RPMI7951 (cell line): ENCODE data around the gene WRAP73. TPM values are rescaled to one million over a fixed set of nuclear protein-coding genes. Genes with fewer than 3 reads are reported as not detected.

Experiments used
- DNase-seq: peaks from one replicate; pipeline ENCODE4 v3.0.0-alpha.2; 2012; ENCODE audit warnings: low read depth
- total RNA-seq: library from RNA; depleted of rRNA; stranded (reverse); fragments of >200 nt; shearing (Covaris generic); gene quantifications from 2 replicates; pipeline ENCODE4 v1.2.3, GENCODE V29; 2014

WRAP73 gene
- total RNA-seq, 1 experiment from 2014 or later: 21.1 TPM

- no peak for DNase-seq
Measured at GRCh38 chr1:3650248-3651025, 534 bp upstream of the WRAP73 start.

GRCh38 chr1:3646596-3646995 lies 3.3 kb downstream of the WRAP73 start:
- no peak for DNase-seq

- DNase-seq: no peak
Measured at GRCh38 chr1:3645666-3646355, 4.1 kb downstream of the WRAP73 start.

- no peak for DNase-seq
Measured at GRCh38 chr1:3645247-3645646, 4.7 kb downstream of the WRAP73 start.

- DNase-seq: no peak
Measured at GRCh38 chr1:3644273-3644672, 5.6 kb downstream of the WRAP73 start.

GRCh38 chr1:3642919-3643675 lies 6.8 kb downstream of the WRAP73 start:
- DNase-seq: no peak

GRCh38 chr1:3641816-3642215 lies 8.1 kb downstream of the WRAP73 start:
- no peak for DNase-seq

GRCh38 chr1:3641046-3641760 lies 8.7 kb downstream of the WRAP73 start:
- no peak for DNase-seq

- no peak for DNase-seq
Measured at GRCh38 chr1:3640121-3640837, 9.6 kb downstream of the WRAP73 start.

GRCh38 chr1:3639397-3639911 lies 10.4 kb downstream of the WRAP73 start:
- DNase-seq: no peak

- DNase-seq: no peak
Measured at GRCh38 chr1:3638676-3639075, 11.2 kb downstream of the WRAP73 start.

GRCh38 chr1:3638027-3638426 lies 11.9 kb downstream of the WRAP73 start:
- DNase-seq: no peak

- DNase-seq: no peak
Measured at GRCh38 chr1:3636531-3636930, 13.4 kb downstream of the WRAP73 start.

GRCh38 chr1:3636080-3636479 lies 13.8 kb downstream of the WRAP73 start:
- DNase-seq: no peak

GRCh38 chr1:3634059-3634800 lies 15.7 kb downstream of the WRAP73 start:
- DNase-seq: no peak

GRCh38 chr1:3633344-3634058 lies 16.4 kb downstream of the WRAP73 start:
- no peak for DNase-seq

GRCh38 chr1:3632716-3633343 lies 17.1 kb downstream of the WRAP73 start:
- DNase-seq: no peak

- DNase-seq: no peak
Measured at GRCh38 chr1:3632298-3632697, 17.6 kb downstream of the WRAP73 start.
